ENCODE measurements around the gene HTR2A. TPM values are rescaled to one million over a fixed set of nuclear protein-coding genes. Genes with fewer than 3 reads are reported as not detected.

HTR2A gene
- total and polyA plus RNA-seq, 10 of the 15 experiments (the other 5 are each of a cell fraction or from before 2014, with no cell fraction given) = not detected

GRCh38 chr13:46852168-46852567, 44.7 kb downstream of the HTR2A start:
- DNase-seq (ENCODE audit: low read depth, low spot score) = no peak
- no TSS peak for BruUV-seq (replicated peaks)
- Histone ChIP-seq H3K79me2 (ENCODE audit: control insufficient read depth, insufficient read depth, low read length) (no peaks in the 10 kb centered on the region), H3K27me3 (replicated peaks in 1 of 2; ENCODE audit: control insufficient read depth in 2 of 2, insufficient read depth in 2 of 2, low read length in 1 of 2) (no peaks in the 10 kb centered on the region), H3K4me2 (ENCODE audit: control insufficient read depth, insufficient read depth) (no peak overlapping the region), H3K4me3 (no peak overlapping the region), H3K4me1 (ENCODE audit: control insufficient read depth, insufficient read depth, low read length) (peaks cover 20% of the 10 kb centered on the region), H3K36me3 (ENCODE audit: control insufficient read depth in 2 of 2, insufficient read depth in 2 of 2, low read length in 1 of 2) (no peaks in the 10 kb centered on the region), H3K9ac (ENCODE audit: control insufficient read depth, insufficient read depth, low read length) (no peak overlapping the region), H3K9me3 (replicated peaks; ENCODE audit: control insufficient read depth, insufficient read depth, low read length) (no peaks in the 10 kb centered on the region), H3K27ac (ENCODE audit: control insufficient read depth, insufficient read depth) (no peak overlapping the region), H4K20me1 (ENCODE audit: control insufficient read depth, insufficient read depth) (no peaks in the 10 kb centered on the region), H2AFZ (ENCODE audit: control insufficient read depth, low read depth, low read length) (no peak overlapping the region)
- ATAC-seq = no peak
- no peak for TF ChIP-seq USF2 (IDR thresholded peaks at IDR 0.05; ENCODE audit: borderline replicate concordance, low read depth, low read length)
- TF ChIP-seq KDM1A (IDR thresholded peaks at IDR 0.05; ENCODE audit: borderline replicate concordance) = no peak
- TF ChIP-seq MTA3 (IDR thresholded peaks at IDR 0.05; ENCODE audit: borderline replicate concordance, low read length) = no peak
- no peak for TF ChIP-seq LARP7 (IDR thresholded peaks at IDR 0.05)
- POLR2A ChIA-PET = no interaction called here
- SMC1A ChIA-PET (ENCODE audit: uncharacterized antibody, unreplicated experiment) = no interaction called here
- 48% methylated on average over 10 of the region's 10 CpGs for WGBS (ENCODE audit: insufficient coverage, insufficient replicate concordance, low lambda C conversion rate, missing lambda C conversion rate)
- no peak for FAIRE-seq
- CTCF ChIA-PET = interaction anchor here (1.1 kb wide), 1 partner anchor 298 kb away, joined by 3 read pairs; no protein-coding TSS in a partner anchor
- intact Hi-C loops (cut with micrococcal nuclease; ENCODE audit: unreplicated experiment) (no loop called here), in situ Hi-C loops (cut with MboI) (no loop called here)
- RAD21 ChIA-PET (ENCODE audit: unreplicated experiment) = no interaction called here

GRCh38 chr13:46850214-46850613, 46.6 kb downstream of the HTR2A start:
- H3K79me2 ChIP-seq (ENCODE audit: control insufficient read depth, insufficient read depth, low read length) = no peaks in the 10 kb centered on the region
- DNase-seq (ENCODE audit: low read depth, low spot score) (no peak), FAIRE-seq (peak; percentile 18), ATAC-seq (no peak)
- no peak overlapping the region for H3K9ac ChIP-seq (ENCODE audit: control insufficient read depth, insufficient read depth, low read length)
- no peak overlapping the region for H3K4me3 ChIP-seq
- H3K27me3 ChIP-seq (replicated peaks in 1 of 2; ENCODE audit: control insufficient read depth in 2 of 2, insufficient read depth in 2 of 2, low read length in 1 of 2) = no peaks in the 10 kb centered on the region
- ChIA-PET SMC1A (ENCODE audit: uncharacterized antibody, unreplicated experiment) (no interaction called here), POLR2A (no interaction called here), CTCF (no interaction called here), RAD21 (ENCODE audit: unreplicated experiment) (no interaction called here)
- H3K4me1 ChIP-seq (ENCODE audit: control insufficient read depth, insufficient read depth, low read length) = peaks cover 18% of the 10 kb centered on the region
- WGBS (ENCODE audit: insufficient coverage, insufficient replicate concordance, low lambda C conversion rate, missing lambda C conversion rate) = 33% methylated on average over 1 of the region's 1 CpG
- in situ Hi-C loops (cut with MboI) = no loop called here
- intact Hi-C loops (cut with micrococcal nuclease; ENCODE audit: unreplicated experiment) = no loop called here
- no peak overlapping the region for H2AFZ ChIP-seq (ENCODE audit: control insufficient read depth, low read depth, low read length)
- no peaks in the 10 kb centered on the region for H3K36me3 ChIP-seq (ENCODE audit: control insufficient read depth in 2 of 2, insufficient read depth in 2 of 2, low read length in 1 of 2)
- no TSS peak for BruUV-seq (replicated peaks)
- H4K20me1 ChIP-seq (ENCODE audit: control insufficient read depth, insufficient read depth) = no peaks in the 10 kb centered on the region
- no peaks in the 10 kb centered on the region for H3K9me3 ChIP-seq (replicated peaks; ENCODE audit: control insufficient read depth, insufficient read depth, low read length)
- H3K27ac ChIP-seq (ENCODE audit: control insufficient read depth, insufficient read depth) = no peak overlapping the region
- H3K4me2 ChIP-seq (ENCODE audit: control insufficient read depth, insufficient read depth) = 0 out of 2 replicates have a peak overlapping the region, but pooled peaks have one; percentile 20
- TF ChIP-seq SREBF2 (IDR thresholded peaks at IDR 0.05; ENCODE audit: low read length) = no peak
- TF ChIP-seq SMAD5 (IDR thresholded peaks at IDR 0.05; ENCODE audit: low read depth) = no peak
- TF ChIP-seq TCF7 (IDR thresholded peaks at IDR 0.05; ENCODE audit: borderline replicate concordance) = no peak
- TF ChIP-seq, protein P1, sequence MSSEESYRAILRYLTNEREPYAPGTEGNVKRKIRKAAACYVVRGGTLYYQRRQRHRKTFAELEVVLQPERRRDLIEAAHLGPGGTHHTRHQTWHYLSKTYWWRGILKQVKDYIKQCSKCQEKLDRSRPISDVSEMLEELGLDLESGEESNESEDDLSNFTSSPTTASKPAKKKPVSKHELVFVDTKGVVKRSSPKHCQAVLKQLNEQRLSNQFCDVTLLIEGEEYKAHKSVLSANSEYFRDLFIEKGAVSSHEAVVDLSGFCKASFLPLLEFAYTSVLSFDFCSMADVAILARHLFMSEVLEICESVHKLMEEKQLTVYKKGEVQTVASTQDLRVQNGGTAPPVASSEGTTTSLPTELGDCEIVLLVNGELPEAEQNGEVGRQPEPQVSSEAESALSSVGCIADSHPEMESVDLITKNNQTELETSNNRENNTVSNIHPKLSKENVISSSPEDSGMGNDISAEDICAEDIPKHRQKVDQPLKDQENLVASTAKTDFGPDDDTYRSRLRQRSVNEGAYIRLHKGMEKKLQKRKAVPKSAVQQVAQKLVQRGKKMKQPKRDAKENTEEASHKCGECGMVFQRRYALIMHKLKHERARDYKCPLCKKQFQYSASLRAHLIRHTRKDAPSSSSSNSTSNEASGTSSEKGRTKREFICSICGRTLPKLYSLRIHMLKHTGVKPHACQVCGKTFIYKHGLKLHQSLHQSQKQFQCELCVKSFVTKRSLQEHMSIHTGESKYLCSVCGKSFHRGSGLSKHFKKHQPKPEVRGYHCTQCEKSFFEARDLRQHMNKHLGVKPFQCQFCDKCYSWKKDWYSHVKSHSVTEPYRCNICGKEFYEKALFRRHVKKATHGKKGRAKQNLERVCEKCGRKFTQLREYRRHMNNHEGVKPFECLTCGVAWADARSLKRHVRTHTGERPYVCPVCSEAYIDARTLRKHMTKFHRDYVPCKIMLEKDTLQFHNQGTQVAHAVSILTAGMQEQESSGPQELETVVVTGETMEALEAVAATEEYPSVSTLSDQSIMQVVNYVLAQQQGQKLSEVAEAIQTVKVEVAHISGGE (CRISPR knock-in tag; IDR thresholded peaks at IDR 0.05) = no peak
- TF ChIP-seq POU2F2 (IDR thresholded peaks at IDR 0.05; ENCODE audit: borderline replicate concordance, low read depth, low read length) = no peak
- TF ChIP-seq POLR2A (IDR thresholded peaks at IDR 0.05; ENCODE audit: low read depth, low read length) = no peak
- no peak for TF ChIP-seq NFIC (IDR thresholded peaks at IDR 0.05; ENCODE audit: low read depth, low read length)
- TF ChIP-seq, protein P2, sequence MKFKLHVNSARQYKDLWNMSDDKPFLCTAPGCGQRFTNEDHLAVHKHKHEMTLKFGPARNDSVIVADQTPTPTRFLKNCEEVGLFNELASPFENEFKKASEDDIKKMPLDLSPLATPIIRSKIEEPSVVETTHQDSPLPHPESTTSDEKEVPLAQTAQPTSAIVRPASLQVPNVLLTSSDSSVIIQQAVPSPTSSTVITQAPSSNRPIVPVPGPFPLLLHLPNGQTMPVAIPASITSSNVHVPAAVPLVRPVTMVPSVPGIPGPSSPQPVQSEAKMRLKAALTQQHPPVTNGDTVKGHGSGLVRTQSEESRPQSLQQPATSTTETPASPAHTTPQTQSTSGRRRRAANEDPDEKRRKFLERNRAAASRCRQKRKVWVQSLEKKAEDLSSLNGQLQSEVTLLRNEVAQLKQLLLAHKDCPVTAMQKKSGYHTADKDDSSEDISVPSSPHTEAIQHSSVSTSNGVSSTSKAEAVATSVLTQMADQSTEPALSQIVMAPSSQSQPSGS (IDR thresholded peaks at IDR 0.05; ENCODE audit: low read length) = no peak
- no peak for TF ChIP-seq ELK1 (IDR thresholded peaks at IDR 0.05; ENCODE audit: low read depth, low read length)

Measured in GM12878 (cell line).